HG02610 (cell line): ENCODE data around the gene ZNF330.
"Not testable (repeated sequence)": the region's sequence is repeated elsewhere in the genome, so short reads cannot be mapped to it uniquely, and the experiment has no call there.

ENCODE experiments used
- ATAC-seq: cut with Tn5 transposase; IDR thresholded peaks from one replicate; pipeline ENCODE4 v1.9.1; 2021; ENCODE audit warnings: mild to moderate bottlenecking, moderate library complexity; ENCODE audit not compliant: unreplicated experiment

ZNF330 gene

GRCh38 chr4:141220691-141221659 lies at the start of gene ZNF330:
Gene ZNF330, plus strand, starts transcription at chr4:141220895. Its CDS starts 1,477 bp downstream, at chr4:141222372.
- ATAC-seq, result peak; percentile 90

- ATAC-seq, result no peak
These were observed 46.2 kb upstream of the ZNF330 start for GRCh38 chr4:141174457-141174856.

- no peak for ATAC-seq
These were observed 43.5 kb upstream of the ZNF330 start for GRCh38 chr4:141177171-141177570.

GRCh38 chr4:141179474-141180373 lies 41.0 kb upstream of the ZNF330 start:
- no peak for ATAC-seq

GRCh38 chr4:141180991-141181761 lies 39.5 kb upstream of the ZNF330 start:
- no peak for ATAC-seq

GRCh38 chr4:141183491-141183890 lies 37.2 kb upstream of the ZNF330 start:
- not testable (repeated sequence) for ATAC-seq

- ATAC-seq, result no peak
These were observed 28.1 kb upstream of the ZNF330 start for GRCh38 chr4:141192564-141192963.

GRCh38 chr4:141193516-141194034 lies 27.1 kb upstream of the ZNF330 start:
- ATAC-seq, result no peak

- no peak for ATAC-seq
These were observed 25.5 kb upstream of the ZNF330 start for GRCh38 chr4:141195095-141195707.

GRCh38 chr4:141196227-141196933 lies 24.3 kb upstream of the ZNF330 start:
- ATAC-seq, result no peak

GRCh38 chr4:141207961-141208360 lies 12.7 kb upstream of the ZNF330 start:
- no peak for ATAC-seq

GRCh38 chr4:141210168-141210567 lies 10.5 kb upstream of the ZNF330 start:
- no peak for ATAC-seq

- ATAC-seq, result no peak
These were observed 7.1 kb upstream of the ZNF330 start for GRCh38 chr4:141213550-141213991.

GRCh38 chr4:141215030-141215429 lies 5.7 kb upstream of the ZNF330 start:
- no peak for ATAC-seq

- no peak for ATAC-seq
These were observed 4.5 kb upstream of the ZNF330 start for GRCh38 chr4:141216002-141216761.

GRCh38 chr4:141220271-141220670 lies 424 bp upstream of the ZNF330 start:
- ATAC-seq, result peak; percentile 6

GRCh38 chr4:141223418-141223817 lies 2.7 kb downstream of the ZNF330 start:
- ATAC-seq, result no peak

- not testable (repeated sequence) for ATAC-seq
These were observed 6.6 kb downstream of the ZNF330 start for GRCh38 chr4:141227280-141227679.
